Right lobe of liver (tissue), 6 donors: ENCODE results near the gene OR51D1. TPM values are rescaled to one million over a fixed set of nuclear protein-coding genes. Genes with fewer than 3 reads are reported as not detected.
A peak's percentile ranks its signal among the peaks of the same experiment; 100 is the strongest.

Source experiments
- ATAC-seq, 4 donors: fragments of 200-7000 bp; cut with Tn5 transposase; one replicate each; pipeline ENCODE4 v1.9.1; 2020; ENCODE audit warnings: mild to moderate bottlenecking in 4 of 4, moderate library complexity in 4 of 4
- DNase-seq, 3 donors: peaks; one replicate each; pipeline ENCODE4 v3.0.0-alpha.2; 2020
- H3K27ac ChIP-seq, 3 donors: fragments of 200-600 bp; one replicate each; pipeline ENCODE4 v1.8.0; 2022
- H3K27me3 ChIP-seq, 2 donors: fragments of 200-600 bp; one replicate each; pipeline ENCODE4 v1.8.0; 2022
- H3K36me3 ChIP-seq, 4 donors: fragments of 200-600 bp; sonication (generic) in 1 of 4; one replicate each; pipeline versions ENCODE4 v1.5.1 to v1.8.0; 2017 to 2022; ENCODE audit warnings: control low read depth in 1 of 4
- H3K4me1 ChIP-seq, 4 donors: fragments of 200-600 bp; sonication (generic) in 1 of 4; one replicate each; pipeline versions ENCODE4 v1.5.1 to v1.8.0; 2017 to 2022; ENCODE audit warnings: control low read depth in 1 of 4
- H3K4me3 ChIP-seq, 3 donors: fragments of 200-600 bp; one replicate each; pipeline ENCODE4 v1.8.0; 2022
- H3K9me3 ChIP-seq, 4 donors: fragments of 200-600 bp; sonication (generic) in 1 of 4; one replicate each; pipeline versions ENCODE4 v1.5.1 to v1.8.0; 2017 to 2022; ENCODE audit warnings: control low read depth in 1 of 4
- CTCF ChIP-seq, 4 donors: fragments of 200-600 bp in 3 of 4; fragments of 450-650 bp in 1 of 4; IDR thresholded peaks; one replicate each; pipeline versions ENCODE4 v1.5.1 to v1.8.0; 2016 to 2022; ENCODE audit warnings: antibody characterized with exemption in 4 of 4, mild to moderate bottlenecking in 2 of 4
- POLR2A ChIP-seq: fragments of 450-650 bp; IDR thresholded peaks from one replicate; pipeline ENCODE4 v1.6.1; 2017; ENCODE audit warnings: antibody characterized with exemption, mild to moderate bottlenecking
- WGBS: methylation state at CpG from one replicate; pipeline ENCODE4 v1.1.6; 2018; ENCODE audit warnings: low coverage, low lambda C conversion rate; ENCODE audit not compliant: insufficient coverage; ENCODE audit errors: missing lambda C conversion rate; 5-methylcytosine and 5-hydroxymethylcytosine counted together
- intact Hi-C, 2 donors: fragments of 100-400 bp; cut with DNase I; formaldehyde crosslinking; loops; one replicate each; pipeline versions ENCODE4 v1.11.2 to v1.14.1; 2022
- total RNA-seq, 6 experiments: library from RNA; depleted of rRNA in 2 of 6; stranded (reverse); fragments of >200 nt in 2 of 6; fragmentation: NEBNext Ultra II Directional in 3 of 6; extraction: Animal tissue kit (Norgen Biotek cat#: 25700) in 3 of 6; gene quantifications; one replicate each; pipeline versions ENCODE4 v1.1.0 to v1.2.4, GENCODE V29; 2016 to 2023
- donor health status: DM: no; HTN: yes; CAD: no.
- donor health status: DM: no; HTN: no; CAD: no.
- donor health status: DM: no; HTN: no; CAD: no.
- donor health status: DM: no; HTN: yes; CAD: no.
- donor health status: DM: no; HTN: yes; CAD: no.

The OR51D1 gene
- total RNA-seq, 6 experiments from 2014 or later: not detected

- no peak for DNase-seq
- H3K9me3 ChIP-seq: no peaks in the 10 kb centered on the region
- H3K4me3 ChIP-seq: no peak overlapping the region
- H3K27me3 ChIP-seq: no peaks in the 10 kb centered on the region
- no peak for TF ChIP-seq POLR2A
- no peak for TF ChIP-seq CTCF (IDR thresholded peaks at IDR 0.05)
- peaks cover 0 to 15% (median 4%) of the 10 kb centered on the region in 4 donors for H3K36me3 ChIP-seq
- intact Hi-C loops: no loop called here
- WGBS: 75% methylated on average over 1 of the region's 1 CpG
- peaks cover 0 to 19% (median 0%) of the 10 kb centered on the region in 4 donors for H3K4me1 ChIP-seq
- no peak for ATAC-seq
- no peak overlapping the region for H3K27ac ChIP-seq
Measured at GRCh38 chr11:4606231-4607015, 30.9 kb upstream of the OR51D1 start.

DNA sequence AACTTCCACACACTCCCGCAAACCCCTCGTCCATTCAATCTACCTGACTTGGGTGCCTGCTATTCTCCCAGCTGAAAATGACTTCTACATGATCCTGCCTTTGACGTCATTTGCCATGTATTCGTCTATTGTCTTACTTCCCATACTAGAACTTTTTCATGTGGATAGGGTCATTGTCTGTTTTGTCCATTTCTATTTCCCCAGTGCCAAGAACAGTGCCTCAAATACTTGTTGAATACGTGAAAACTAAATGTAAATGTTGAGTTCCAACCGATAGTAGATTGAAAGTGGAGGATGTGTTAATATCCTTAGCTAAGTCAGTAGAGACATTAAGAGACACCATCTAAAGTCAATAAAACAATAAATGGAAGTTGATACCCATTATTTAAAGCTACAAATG lies 30.2 kb upstream of the OR51D1 start:
- Histone ChIP-seq H3K27me3 (no peaks in the 10 kb centered on the region), H3K27ac (peak overlapping the region in 2 of 3 donors; percentile 77 to 80), H3K36me3 (peaks cover 0 to 8% (median under 1%) of the 10 kb centered on the region in 4 donors), H3K4me1 (peaks cover 0 to 19% (median 0%) of the 10 kb centered on the region in 4 donors), H3K9me3 (no peaks in the 10 kb centered on the region), H3K4me3 (peak overlapping the region; percentile 66 to 82 (median 76))
- DNase-seq: no peak
- 63% methylated on average over 6 of the region's 6 CpGs for WGBS
- intact Hi-C loops: no loop called here
- no peak for TF ChIP-seq POLR2A
- no peak for TF ChIP-seq CTCF (IDR thresholded peaks at IDR 0.05)
- no peak for ATAC-seq

DNA sequence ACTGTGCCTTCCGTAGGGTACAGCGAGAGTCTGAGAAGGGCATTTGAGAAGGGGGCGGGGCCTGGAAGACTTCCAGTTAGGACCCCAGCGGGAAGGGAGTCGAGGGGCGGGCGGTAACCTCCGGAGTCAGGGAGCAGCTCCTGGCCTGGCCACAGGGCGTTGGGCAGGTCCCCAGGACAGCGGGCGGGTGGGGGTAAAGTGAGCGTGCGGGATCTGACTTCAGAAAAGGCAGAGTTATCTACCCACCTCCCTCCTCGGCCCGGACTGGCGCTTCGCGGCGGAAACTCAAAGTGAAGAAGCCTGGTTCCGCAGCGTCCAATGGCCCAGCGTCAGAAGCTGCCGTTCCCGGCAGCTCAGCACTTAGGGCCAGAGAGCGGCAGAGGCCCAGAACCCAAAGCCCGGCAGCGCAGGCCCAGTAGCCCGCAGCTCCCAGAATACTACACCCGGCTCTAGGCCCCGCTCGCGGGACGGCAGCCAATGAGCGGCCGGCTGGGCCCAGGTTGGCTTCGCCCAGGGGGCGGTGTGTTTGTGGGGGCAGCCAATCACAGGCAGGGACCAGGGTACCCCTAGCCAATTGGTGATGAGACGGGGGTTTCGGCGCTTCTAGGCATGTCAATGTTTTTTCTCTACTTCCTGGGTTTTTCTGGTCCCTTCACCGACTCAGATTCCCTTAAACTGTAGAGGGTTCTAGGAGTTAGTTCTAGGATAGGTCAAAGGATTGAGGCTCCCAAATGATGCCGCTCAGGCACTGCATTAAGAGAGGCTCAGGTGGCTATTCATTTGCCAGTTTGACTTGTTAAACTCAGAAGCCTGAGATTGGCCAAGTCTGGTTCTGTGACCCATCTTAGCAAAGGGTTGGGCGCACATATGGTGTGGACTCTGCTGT lies 29.3 kb upstream of the OR51D1 start, which contains the start of gene TRIM68:
Gene TRIM68 (minus strand): TSS at position 451 of the 886 bp plus-strand sequence. CDS start 2,727 bp downstream, outside the sequence.
- peak; percentile 99 to 100 (median 99) for ATAC-seq
- WGBS: 5% methylated on average over 22 of the region's 43 CpGs
- Histone ChIP-seq H3K4me3 (peak within 1 kb of the TSS; percentile 66 to 82 (median 76)), H3K27ac (peak within 1 kb of the TSS; percentile 77 to 80 (median 77)), H3K9me3 (no peaks in the 10 kb centered on the region), H3K36me3 (peaks cover 0 to 8% (median 0%) of the 10 kb centered on the region in 4 donors), H3K4me1 (peaks cover 0 to 19% (median 0%) of the 10 kb centered on the region in 4 donors), H3K27me3 (no peaks in the 10 kb centered on the region)
- TF ChIP-seq POLR2A (peak; percentile 90), CTCF (IDR thresholded peaks at IDR 0.05) (peak in 3 of 4 donors; percentile 6 to 12 (median 7))
- intact Hi-C loops: no loop called here
- DNase-seq: peak; percentile 97 to 98 (median 98)

GRCh38 chr11:4610258-4610935 lies 26.9 kb upstream of the OR51D1 start:
- TF ChIP-seq CTCF (IDR thresholded peaks at IDR 0.05): no peak
- TF ChIP-seq POLR2A: no peak
- no peak for ATAC-seq
- Histone ChIP-seq H3K4me3 (no peak overlapping the region), H3K27me3 (no peaks in the 10 kb centered on the region), H3K36me3 (no peaks in the 10 kb centered on the region), H3K9me3 (no peaks in the 10 kb centered on the region), H3K27ac (no peak overlapping the region), H3K4me1 (peaks cover 0 to 12% (median 0%) of the 10 kb centered on the region in 4 donors)
- intact Hi-C loops: no loop called here
- DNase-seq: no peak
- 18% methylated on average over 3 of the region's 3 CpGs for WGBS
